Liver (tissue), 9 donors: ENCODE data around the gene CCDC30. TPM values are rescaled to one million over a fixed set of nuclear protein-coding genes. Genes with fewer than 3 reads are reported as not detected.
"Not testable (repeated sequence)": the region's sequence is repeated elsewhere in the genome, so short reads cannot be mapped to it uniquely, and the experiment has no call there.

ENCODE experiments used
- DNase-seq: peaks from one replicate; pipeline ENCODE4 v3.0.0-alpha.2; 2017; ENCODE audit warnings: low spot score
- H3K27ac ChIP-seq, 2 donors: one replicate each; pipeline ENCODE4 v1.7.0; 2013; ENCODE audit warnings: inconsistent platforms in 2 of 2, low read length in 2 of 2, control low read depth in 1 of 2, low read depth in 1 of 2, mild to moderate bottlenecking in 1 of 2
- H3K27me3 ChIP-seq, 4 donors: one replicate each; pipeline versions ENCODE4 v1.6.1 to v1.7.0; 2013; ENCODE audit warnings: low read length in 3 of 4, inconsistent platforms in 1 of 4, mild to moderate bottlenecking in 1 of 4, moderate library complexity in 1 of 4; ENCODE audit not compliant: control insufficient read depth in 4 of 4, insufficient read depth in 4 of 4
- H3K36me3 ChIP-seq, 4 donors: one replicate each; pipeline versions ENCODE4 v1.6.1 to v1.7.0; 2013; ENCODE audit warnings: low read length in 3 of 4, mild to moderate bottlenecking in 3 of 4, low read depth in 1 of 4, moderate library complexity in 1 of 4; ENCODE audit not compliant: control insufficient read depth in 4 of 4, insufficient read depth in 3 of 4
- H3K4me1 ChIP-seq, 4 donors: one replicate each; pipeline versions ENCODE4 v1.6.1 to v1.7.0; 2013; ENCODE audit warnings: low read length in 3 of 4, mild to moderate bottlenecking in 3 of 4, moderate library complexity in 1 of 4; ENCODE audit not compliant: control insufficient read depth in 4 of 4, insufficient read depth in 4 of 4
- H3K4me3 ChIP-seq, 3 donors: one replicate each; pipeline versions ENCODE4 v1.6.1 to v1.7.0; 2013; ENCODE audit warnings: low read length in 3 of 3, control low read depth in 1 of 3, low read depth in 1 of 3, mild to moderate bottlenecking in 1 of 3
- H3K9ac ChIP-seq, 2 donors: one replicate each; pipeline ENCODE4 v1.7.0; 2013; ENCODE audit warnings: low read length in 2 of 2, mild to moderate bottlenecking in 2 of 2, moderate library complexity in 2 of 2, control low read depth in 1 of 2, low read depth in 1 of 2
- H3K9me3 ChIP-seq, 4 donors: one replicate each; pipeline versions ENCODE4 v1.6.1 to v1.7.0; 2013; ENCODE audit warnings: low read length in 3 of 4; ENCODE audit not compliant: control insufficient read depth in 4 of 4
- CTCF ChIP-seq: fragments of 150-350 bp; IDR thresholded peaks from 2 replicates; pipeline ENCODE4 v1.5.1; 2017; ENCODE audit warnings: improper control_type of control experiment, low read depth, low read length; ENCODE audit not compliant: missing input control
- EGR1 ChIP-seq, 2 donors: IDR thresholded peaks; 2 replicates each; pipeline ENCODE4 v1.6.1; 2016 to 2018; ENCODE audit warnings: antibody characterized with exemption in 2 of 2, low read depth in 2 of 2
- FOXA1 ChIP-seq: IDR thresholded peaks from 2 replicates; pipeline ENCODE4 v1.6.1; 2016; ENCODE audit warnings: antibody characterized with exemption
- FOXA2 ChIP-seq: IDR thresholded peaks from 2 replicates; pipeline ENCODE4 v1.6.1; 2016; ENCODE audit warnings: antibody characterized with exemption
- GABPA ChIP-seq, 2 donors: IDR thresholded peaks in 1 of 2; conservative IDR thresholded peaks in 1 of 2; 2 replicates each; pipeline ENCODE4 v1.6.1; 2016; ENCODE audit warnings: antibody characterized with exemption in 2 of 2, mild to moderate bottlenecking in 1 of 2, moderate library complexity in 1 of 2
- HNF4A ChIP-seq, 2 donors: conservative IDR thresholded peaks; 2 replicates each; pipeline ENCODE4 v1.6.1; 2016; ENCODE audit warnings: antibody characterized with exemption in 2 of 2, mild to moderate bottlenecking in 2 of 2
- MAX ChIP-seq: IDR thresholded peaks from 2 replicates; pipeline ENCODE4 v1.6.1; 2016; ENCODE audit warnings: antibody characterized with exemption
- NR2F2 ChIP-seq: IDR thresholded peaks from 2 replicates; pipeline ENCODE4 v1.6.1; 2016; ENCODE audit warnings: antibody characterized with exemption
- RAD21 ChIP-seq, 2 donors: IDR thresholded peaks; 2 replicates each; pipeline ENCODE4 v1.6.1; 2016; ENCODE audit warnings: antibody characterized with exemption in 2 of 2, mild to moderate bottlenecking in 2 of 2
- RXRA ChIP-seq, 2 donors: IDR thresholded peaks; 2 replicates each; pipeline ENCODE4 v1.6.1; 2017 to 2018; ENCODE audit warnings: antibody characterized with exemption in 2 of 2, mild to moderate bottlenecking in 1 of 2
- SP1 ChIP-seq: IDR thresholded peaks from 2 replicates; pipeline ENCODE4 v1.6.1; 2018; ENCODE audit warnings: antibody characterized with exemption, mild to moderate bottlenecking
- TAF1 ChIP-seq: conservative IDR thresholded peaks from 2 replicates; pipeline ENCODE4 v1.6.1; 2016; ENCODE audit warnings: antibody characterized with exemption, mild to moderate bottlenecking
- YY1 ChIP-seq: IDR thresholded peaks from 2 replicates; pipeline ENCODE4 v1.6.1; 2016; ENCODE audit warnings: antibody characterized with exemption, mild to moderate bottlenecking
- ZBTB33 ChIP-seq: IDR thresholded peaks from 2 replicates; pipeline ENCODE4 v1.6.1; 2016; ENCODE audit warnings: antibody characterized with exemption
- WGBS: extraction: QIAGEN DNeasy Blood & Tissue Kit; methylation state at CpG from one replicate; pipeline ENCODE4 v1.1.7; 2013; 5-methylcytosine and 5-hydroxymethylcytosine counted together
- polyA plus RNA-seq, 2 donors: library from polyadenylated mRNA; stranded (reverse) in 1 of 2; unstranded in 1 of 2; fragments of 200-250 nt in 1 of 2; fragments of >200 nt in 1 of 2; fragmentation: Nextera tagmentation in 1 of 2; extraction: Ambion mirVana in 1 of 2; gene quantifications; one replicate each; pipeline versions ENCODE4 v1.2.1 to v1.2.3, GENCODE V29; 2013 to 2015
- total RNA-seq, 2 donors: library from RNA; depleted of rRNA; stranded (reverse); fragments of >200 nt; gene quantifications; one replicate each; pipeline ENCODE4 v1.2.3, GENCODE V29; 2014
- TF ChIP-seq, protein P1 (sequence below): IDR thresholded peaks from 2 replicates; pipeline ENCODE4 v1.6.1; 2016; ENCODE audit warnings: antibody characterized with exemption, mild to moderate bottlenecking
- donor health status: healthy.
- donor health status: healthy.
- donor health status: healthy.
- donor health status: healthy.
- donor health status: healthy.

The CCDC30 gene
- total and polyA plus RNA-seq, 4 donors, result 0.07 to 2.0 (median 1.3) TPM

DNA sequence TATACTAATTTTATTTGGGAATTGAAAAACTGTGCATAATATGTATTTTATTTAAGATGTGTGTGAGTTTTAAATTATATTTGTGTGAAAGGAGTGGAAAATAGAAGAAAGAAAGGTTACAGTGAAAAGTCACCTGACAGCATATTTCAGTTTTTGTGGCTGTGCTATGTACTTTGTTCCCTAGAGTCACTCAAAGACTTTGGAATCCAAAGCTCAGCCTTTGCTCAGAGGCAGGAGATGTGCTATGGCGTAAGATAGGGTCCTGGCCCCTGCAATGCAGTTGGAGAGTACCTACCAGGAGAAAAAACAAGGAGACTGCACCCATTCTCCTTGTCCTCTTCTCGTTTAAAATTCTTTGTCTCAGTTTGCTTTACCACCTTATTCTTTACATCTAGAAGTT is 2.9 kb downstream of the CCDC30 start:
- Histone ChIP-seq H3K4me1 (peaks cover 2 to 15% (median 11%) of the 10 kb centered on the region in 4 donors), H3K9me3 (no peaks in the 10 kb centered on the region), H3K27me3 (no peaks in the 10 kb centered on the region), H3K27ac (no peak overlapping the region), H3K9ac (no peak overlapping the region), H3K4me3 (no peak overlapping the region), H3K36me3 (no peaks in the 10 kb centered on the region)
- 76% methylated on average over 2 of the region's 2 CpGs for WGBS
- no peak for DNase-seq
- no peak for TF ChIP-seq TAF1
- TF ChIP-seq FOXA1, result no peak
- TF ChIP-seq YY1, result no peak

- H3K9me3 ChIP-seq, result no peaks in the 10 kb centered on the region
These were observed 6.6 kb downstream of the CCDC30 start for GRCh38 chr1:42469727-42470126.

GRCh38 chr1:42476605-42477004 is 13.5 kb downstream of the CCDC30 start:
- TF ChIP-seq NR2F2, result no peak
- no peak for TF ChIP-seq FOXA2
- TF ChIP-seq MAX, result no peak
- TF ChIP-seq RAD21 (IDR thresholded peaks at IDR 0.05), result no peak
- no peak for TF ChIP-seq EGR1 (IDR thresholded peaks at IDR 0.05; ENCODE audit: low read depth in 2 of 2)
- TF ChIP-seq CTCF, result no peak
- no peak for TF ChIP-seq RXRA (IDR thresholded peaks at IDR 0.05)
- TF ChIP-seq SP1, result no peak
- TF ChIP-seq HNF4A (conservative IDR thresholded peaks at IDR 0.05), result no peak
- no peak for TF ChIP-seq GABPA (IDR thresholded peaks at IDR 0.05 in 1 of 2, conservative IDR thresholded peaks at IDR 0.05 in 1 of 2)
- TF ChIP-seq, protein P1, sequence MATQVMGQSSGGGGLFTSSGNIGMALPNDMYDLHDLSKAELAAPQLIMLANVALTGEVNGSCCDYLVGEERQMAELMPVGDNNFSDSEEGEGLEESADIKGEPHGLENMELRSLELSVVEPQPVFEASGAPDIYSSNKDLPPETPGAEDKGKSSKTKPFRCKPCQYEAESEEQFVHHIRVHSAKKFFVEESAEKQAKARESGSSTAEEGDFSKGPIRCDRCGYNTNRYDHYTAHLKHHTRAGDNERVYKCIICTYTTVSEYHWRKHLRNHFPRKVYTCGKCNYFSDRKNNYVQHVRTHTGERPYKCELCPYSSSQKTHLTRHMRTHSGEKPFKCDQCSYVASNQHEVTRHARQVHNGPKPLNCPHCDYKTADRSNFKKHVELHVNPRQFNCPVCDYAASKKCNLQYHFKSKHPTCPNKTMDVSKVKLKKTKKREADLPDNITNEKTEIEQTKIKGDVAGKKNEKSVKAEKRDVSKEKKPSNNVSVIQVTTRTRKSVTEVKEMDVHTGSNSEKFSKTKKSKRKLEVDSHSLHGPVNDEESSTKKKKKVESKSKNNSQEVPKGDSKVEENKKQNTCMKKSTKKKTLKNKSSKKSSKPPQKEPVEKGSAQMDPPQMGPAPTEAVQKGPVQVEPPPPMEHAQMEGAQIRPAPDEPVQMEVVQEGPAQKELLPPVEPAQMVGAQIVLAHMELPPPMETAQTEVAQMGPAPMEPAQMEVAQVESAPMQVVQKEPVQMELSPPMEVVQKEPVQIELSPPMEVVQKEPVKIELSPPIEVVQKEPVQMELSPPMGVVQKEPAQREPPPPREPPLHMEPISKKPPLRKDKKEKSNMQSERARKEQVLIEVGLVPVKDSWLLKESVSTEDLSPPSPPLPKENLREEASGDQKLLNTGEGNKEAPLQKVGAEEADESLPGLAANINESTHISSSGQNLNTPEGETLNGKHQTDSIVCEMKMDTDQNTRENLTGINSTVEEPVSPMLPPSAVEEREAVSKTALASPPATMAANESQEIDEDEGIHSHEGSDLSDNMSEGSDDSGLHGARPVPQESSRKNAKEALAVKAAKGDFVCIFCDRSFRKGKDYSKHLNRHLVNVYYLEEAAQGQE, result no peak
- TF ChIP-seq YY1, result no peak
- TF ChIP-seq FOXA1, result no peak
- TF ChIP-seq TAF1, result no peak
- Histone ChIP-seq H3K4me1 (no peaks in the 10 kb centered on the region), H3K36me3 (no peaks in the 10 kb centered on the region), H3K27me3 (no peaks in the 10 kb centered on the region), H3K27ac (no peak overlapping the region), H3K9ac (no peak overlapping the region), H3K4me3 (no peak overlapping the region), H3K9me3 (no peaks in the 10 kb centered on the region)
- DNase-seq, result no peak
- WGBS, result 94% methylated on average over 4 of the region's 4 CpGs

More at GRCh38 chr1:42469727-42470126, 6.6 kb downstream of the CCDC30 start:
- no peak overlapping the region for H3K27ac ChIP-seq
- DNase-seq, result no peak
- no peak overlapping the region for H3K4me3 ChIP-seq
- no peaks in the 10 kb centered on the region for H3K36me3 ChIP-seq
- H3K9ac ChIP-seq, result no peak overlapping the region
- WGBS, result 91% methylated on average over 2 of the region's 2 CpGs
- no peaks in the 10 kb centered on the region for H3K27me3 ChIP-seq
- TF ChIP-seq TAF1 (no peak), ZBTB33 (no peak), MAX (no peak)
- no peaks in the 10 kb centered on the region for H3K4me1 ChIP-seq

DNA sequence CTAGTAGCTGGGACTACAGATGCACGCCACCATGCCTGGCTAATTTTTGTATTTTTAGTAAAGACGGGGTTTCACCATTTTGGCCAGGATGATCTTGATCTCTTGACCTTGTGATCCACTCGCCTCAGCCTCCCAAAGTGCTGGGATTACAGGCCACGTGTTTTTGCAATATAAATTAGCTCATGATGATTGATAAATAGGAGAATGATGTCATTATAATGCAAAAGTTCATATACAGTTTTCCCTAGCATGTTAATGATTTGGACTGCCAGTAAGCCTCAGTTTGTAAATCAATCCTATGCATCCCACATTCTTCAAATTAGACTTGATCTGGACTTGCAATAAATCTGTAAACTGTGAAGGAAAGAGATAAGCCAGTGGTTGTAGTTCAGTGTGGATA is 14.3 kb downstream of the CCDC30 start:
- 91% methylated on average over 4 of the region's 4 CpGs for WGBS
- not testable (repeated sequence) for H3K9ac ChIP-seq, H3K27ac ChIP-seq, H3K4me3 ChIP-seq, H3K36me3 ChIP-seq, H3K27me3 ChIP-seq, DNase-seq, H3K9me3 ChIP-seq, H3K4me1 ChIP-seq
